AG09319 (cell line): ENCODE measurements around the gene RPL10.

ENCODE experiments used
- DNase-seq: peaks from one replicate; pipeline ENCODE4 v3.0.0-alpha.2; 2010; ENCODE audit warnings: low read depth; ENCODE audit errors: extremely low read depth
- CTCF ChIP-seq: IDR thresholded peaks from 2 replicates; pipeline ENCODE4 v1.5.1; 2011; ENCODE audit warnings: low read depth, mild to moderate bottlenecking, inconsistent platforms, low read length, moderate library complexity

The RPL10 gene

GRCh38 chrX:154439841-154440240 is 41.7 kb downstream of the RPL10 start:
- no peak for TF ChIP-seq CTCF

GRCh38 chrX:154440623-154441357 is 42.6 kb downstream of the RPL10 start:
- no peak for TF ChIP-seq CTCF
- no peak for DNase-seq

More at GRCh38 chrX:154439841-154440240, 41.7 kb downstream of the RPL10 start:
- no peak for DNase-seq

GRCh38 chrX:154441564-154441963 is 43.4 kb downstream of the RPL10 start:
- DNase-seq = no peak
- no peak for TF ChIP-seq CTCF

GRCh38 chrX:154441984-154442707 is 44.0 kb downstream of the RPL10 start:
- no peak for TF ChIP-seq CTCF
- DNase-seq = no peak

DNA sequence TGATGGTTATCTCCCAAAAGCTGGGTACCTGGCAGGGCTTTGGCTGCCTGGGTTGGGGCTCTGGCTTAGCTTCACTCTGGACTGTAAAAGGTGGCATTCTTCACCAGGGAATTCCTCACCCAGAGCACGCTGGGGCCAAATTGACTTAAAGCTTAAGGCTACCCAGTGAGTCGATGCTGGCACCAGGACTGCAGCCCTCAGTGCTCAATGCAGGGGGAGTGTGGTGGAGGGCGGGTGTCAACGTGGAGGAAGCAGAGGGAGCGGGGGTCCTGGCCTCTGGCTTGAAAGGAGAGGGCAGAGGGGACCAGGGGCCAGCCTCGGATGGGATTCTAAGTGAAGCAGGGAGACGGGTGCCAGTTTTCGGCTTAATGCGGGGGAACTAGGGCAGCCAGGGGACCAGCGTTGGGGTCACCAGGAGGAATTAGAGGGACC is 45.3 kb downstream of the RPL10 start:
- DNase-seq = no peak
- no peak for TF ChIP-seq CTCF

GRCh38 chrX:154443992-154444754 is 46.0 kb downstream of the RPL10 start, which contains the start of gene FAM50A:
Gene FAM50A (plus strand): TSS chrX:154444141. CDS start chrX:154444236, 95 bp downstream.
- no peak for TF ChIP-seq CTCF
- DNase-seq = no peak

GRCh38 chrX:154444755-154445246 is 46.6 kb downstream of the RPL10 start:
- no peak for TF ChIP-seq CTCF
- DNase-seq = no peak
